Measurements from ENCODE around the gene STXBP5. TPM values are rescaled to one million over a fixed set of nuclear protein-coding genes. Genes with fewer than 3 reads are reported as not detected.

The STXBP5 gene
- total RNA-seq, 1 donor from 2014 or later: 36.5 TPM

DNA sequence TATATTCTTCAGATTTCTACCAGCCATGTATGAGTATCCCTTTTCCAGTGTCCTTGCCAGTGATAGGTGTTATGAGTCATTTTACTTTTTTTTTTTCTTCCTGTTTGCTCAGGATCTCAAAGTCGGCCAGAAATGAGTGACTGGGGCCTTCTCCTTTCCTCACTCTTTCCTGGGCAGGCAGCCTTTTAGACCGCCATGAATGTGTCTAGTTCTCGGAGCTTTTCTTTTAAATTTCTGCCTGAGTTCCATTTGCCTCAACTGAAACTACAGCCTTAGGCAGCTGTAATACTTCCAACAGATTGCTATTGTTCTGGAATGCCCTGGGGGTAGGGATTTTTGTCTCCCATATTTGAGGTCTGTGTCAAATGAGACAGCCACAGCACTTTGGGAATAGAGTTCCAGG, 83.7 kb downstream of the STXBP5 start:
- DNase-seq (ENCODE audit: low read depth): peak; percentile 57

DNA sequence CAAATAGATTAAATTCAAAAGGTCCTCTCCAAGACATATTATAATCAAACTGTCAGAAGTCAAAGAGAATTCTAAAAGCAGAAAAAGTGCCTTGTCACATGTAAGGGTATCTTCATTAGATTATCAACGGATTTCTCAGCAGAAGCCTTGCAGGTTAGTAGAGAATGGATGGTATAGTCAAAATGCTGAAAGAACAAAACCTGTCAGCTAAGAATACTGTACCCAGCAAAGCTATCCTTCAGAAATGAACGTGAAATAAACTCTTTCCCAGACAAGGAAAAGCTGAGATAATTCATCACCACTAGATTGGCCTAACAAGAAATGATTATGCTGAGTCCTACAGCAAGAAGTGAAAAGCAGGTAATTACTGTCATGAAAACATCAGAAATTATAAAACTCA, 92.9 kb downstream of the STXBP5 start:
- no peak for DNase-seq (ENCODE audit: low read depth)

DNA sequence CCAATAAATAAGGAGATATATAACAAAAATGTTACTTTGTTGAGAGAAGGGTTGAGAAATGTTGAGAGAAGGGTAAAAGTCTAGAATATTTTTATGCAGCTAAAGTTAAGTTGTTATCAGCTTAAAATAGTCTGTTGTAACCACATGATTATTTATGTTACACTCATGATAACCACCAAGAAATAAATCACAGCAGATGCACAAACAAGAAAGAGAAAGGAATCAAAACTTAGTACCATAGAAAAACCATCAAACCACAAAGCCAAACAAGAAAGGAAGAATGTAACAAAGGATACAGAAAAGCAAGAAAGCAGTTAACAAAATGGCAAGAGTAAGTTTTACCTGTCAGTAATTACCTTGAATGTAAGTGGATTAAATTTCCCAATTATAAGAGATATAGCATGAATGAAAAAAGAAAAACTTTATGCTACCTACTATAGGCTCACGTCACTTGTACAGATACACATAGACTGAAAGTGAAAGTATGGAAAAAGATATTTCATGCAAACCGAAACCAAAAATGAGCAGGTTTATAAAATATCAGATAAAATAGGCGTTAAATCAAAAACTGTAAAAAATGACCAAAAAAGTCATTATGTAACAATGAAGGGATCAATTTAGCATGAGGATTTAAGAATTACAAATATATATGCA, 93.6 kb downstream of the STXBP5 start:
- DNase-seq (ENCODE audit: low read depth): peak; percentile 27

DNA sequence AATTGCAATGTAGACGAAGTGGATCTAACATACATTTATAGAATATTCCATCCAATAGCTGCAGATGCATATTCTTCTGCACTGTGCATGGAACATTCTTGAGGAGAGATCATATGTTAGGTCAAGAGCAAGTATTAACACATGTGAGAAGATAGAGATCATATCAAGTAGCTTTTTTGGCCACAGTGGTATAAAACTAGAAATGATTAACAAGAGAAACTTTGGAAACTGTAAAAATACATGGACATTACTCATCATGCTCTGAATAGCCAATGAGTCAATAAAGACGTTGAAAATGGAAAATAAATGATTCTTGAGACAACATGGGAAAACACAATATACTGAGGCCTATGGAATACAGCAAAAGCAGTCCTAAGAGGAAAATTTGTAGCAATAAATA, 94.2 kb downstream of the STXBP5 start:
- DNase-seq (ENCODE audit: low read depth): no peak

DNA sequence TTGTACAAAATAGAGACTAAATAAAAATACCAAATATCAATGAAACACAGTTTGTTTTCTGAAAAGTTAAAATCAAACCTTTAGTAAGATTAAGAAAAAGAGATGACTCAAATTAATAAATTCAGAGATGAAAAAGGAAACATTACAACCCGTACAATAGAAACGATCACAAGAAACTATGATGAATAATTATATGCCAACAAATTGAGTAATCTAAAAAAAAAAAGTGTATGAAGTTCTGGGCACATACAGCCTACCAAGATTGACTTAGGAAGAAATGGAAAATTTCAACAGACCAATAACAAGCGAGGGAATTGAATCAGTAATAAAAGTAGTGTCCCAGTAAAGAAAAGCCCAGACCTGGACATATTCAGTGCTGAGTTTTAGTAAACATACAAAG, 94.8 kb downstream of the STXBP5 start:
- no peak for DNase-seq (ENCODE audit: low read depth)

DNA sequence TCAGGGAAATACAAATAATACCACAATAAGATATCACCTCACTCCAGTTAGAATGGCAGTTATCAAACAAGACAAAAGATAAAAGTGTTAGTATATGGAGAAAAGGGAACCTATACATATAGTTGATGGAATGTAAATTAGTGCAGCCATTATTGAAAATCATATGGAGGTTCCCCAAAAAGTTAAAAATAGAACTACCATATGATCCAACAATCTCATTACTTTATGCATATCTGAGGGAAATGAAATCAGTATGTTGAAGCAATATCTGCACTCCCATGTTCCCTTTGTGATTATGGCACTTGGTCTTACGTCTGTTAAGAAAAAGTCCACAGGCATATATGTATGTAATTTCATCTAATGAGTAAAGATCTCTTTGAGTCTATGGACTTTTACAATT, 96.9 kb downstream of the STXBP5 start:
- no peak for DNase-seq (ENCODE audit: low read depth)

DNA sequence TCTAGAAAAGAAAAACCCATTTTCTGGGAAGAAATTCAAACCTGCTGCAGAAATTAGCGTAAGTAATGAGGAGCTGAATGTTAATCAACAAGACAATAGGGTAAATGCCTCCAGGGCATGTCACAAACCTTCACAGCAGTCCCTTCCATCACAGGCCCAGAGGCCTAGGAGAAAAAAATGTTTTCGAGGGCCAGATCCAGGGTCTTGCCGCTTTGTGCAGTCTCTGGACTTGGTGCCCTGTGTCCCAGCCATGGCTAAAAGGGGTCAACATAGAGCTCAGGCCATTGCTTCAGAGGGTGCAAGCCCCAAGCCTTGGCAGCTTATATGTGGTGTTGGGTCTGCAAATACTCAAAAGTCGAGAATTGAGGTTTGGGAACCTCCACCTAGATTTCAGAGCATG, 99.8 kb downstream of the STXBP5 start:
- no peak for DNase-seq (ENCODE audit: low read depth)

DNA sequence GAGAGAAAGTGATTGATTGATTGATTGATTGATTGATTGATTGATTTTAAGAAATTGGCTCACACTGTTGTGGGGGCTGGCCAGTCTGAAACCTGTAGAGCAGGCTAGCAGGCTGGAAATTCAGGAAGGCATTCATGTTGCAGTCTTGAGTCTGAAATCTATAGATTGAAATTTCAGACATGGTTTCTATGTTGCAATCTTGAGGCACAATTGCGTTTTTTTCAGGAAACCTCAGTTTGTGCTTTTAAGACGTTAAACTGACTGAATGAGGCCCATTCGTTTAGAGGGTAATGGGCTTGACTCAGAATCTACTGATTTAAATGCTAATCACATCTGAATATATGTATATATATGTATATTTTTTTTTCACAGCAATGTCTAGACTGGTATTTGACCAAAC, 106.3 kb downstream of the STXBP5 start:
- DNase-seq (ENCODE audit: low read depth): no peak

DNA sequence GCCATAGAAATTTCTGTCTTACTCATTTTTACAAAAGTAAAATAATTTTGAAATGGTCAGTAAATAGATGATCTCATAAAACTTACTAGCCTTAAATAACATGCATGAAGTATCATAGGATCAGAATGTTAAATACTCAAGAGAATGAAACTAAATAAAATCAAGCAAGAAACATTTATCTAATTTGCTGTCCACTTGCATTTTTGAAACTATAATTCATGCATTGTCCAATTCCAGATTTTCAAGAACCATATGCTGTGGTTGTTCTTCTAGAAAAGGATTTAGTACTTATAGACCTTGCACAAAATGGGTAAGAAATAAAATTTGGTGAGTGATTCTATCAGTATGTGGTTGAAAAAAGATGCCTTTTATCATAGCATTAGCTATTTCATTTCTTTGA, 107.0 kb downstream of the STXBP5 start:
- DNase-seq (ENCODE audit: low read depth): no peak

DNA sequence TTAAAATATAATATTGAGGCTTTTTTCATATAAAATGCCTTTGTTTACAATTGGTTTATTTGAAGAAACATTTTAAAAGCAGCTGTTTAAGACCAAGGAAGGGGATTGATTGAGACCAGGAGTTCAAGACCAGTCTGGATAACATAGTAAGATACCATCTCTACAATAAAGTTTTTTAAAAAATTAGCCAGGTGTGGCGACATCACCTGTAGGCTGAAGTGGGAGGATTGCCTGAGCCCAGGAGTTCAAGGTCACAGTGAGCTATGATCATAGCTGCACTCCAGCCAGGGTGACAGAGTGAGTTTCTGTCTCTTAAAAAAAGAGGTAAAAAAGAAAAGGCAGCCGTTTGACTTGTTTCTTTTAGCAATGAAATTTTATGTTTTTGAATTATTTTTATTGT, 117.0 kb downstream of the STXBP5 start:
- DNase-seq (ENCODE audit: low read depth): no peak

DNA sequence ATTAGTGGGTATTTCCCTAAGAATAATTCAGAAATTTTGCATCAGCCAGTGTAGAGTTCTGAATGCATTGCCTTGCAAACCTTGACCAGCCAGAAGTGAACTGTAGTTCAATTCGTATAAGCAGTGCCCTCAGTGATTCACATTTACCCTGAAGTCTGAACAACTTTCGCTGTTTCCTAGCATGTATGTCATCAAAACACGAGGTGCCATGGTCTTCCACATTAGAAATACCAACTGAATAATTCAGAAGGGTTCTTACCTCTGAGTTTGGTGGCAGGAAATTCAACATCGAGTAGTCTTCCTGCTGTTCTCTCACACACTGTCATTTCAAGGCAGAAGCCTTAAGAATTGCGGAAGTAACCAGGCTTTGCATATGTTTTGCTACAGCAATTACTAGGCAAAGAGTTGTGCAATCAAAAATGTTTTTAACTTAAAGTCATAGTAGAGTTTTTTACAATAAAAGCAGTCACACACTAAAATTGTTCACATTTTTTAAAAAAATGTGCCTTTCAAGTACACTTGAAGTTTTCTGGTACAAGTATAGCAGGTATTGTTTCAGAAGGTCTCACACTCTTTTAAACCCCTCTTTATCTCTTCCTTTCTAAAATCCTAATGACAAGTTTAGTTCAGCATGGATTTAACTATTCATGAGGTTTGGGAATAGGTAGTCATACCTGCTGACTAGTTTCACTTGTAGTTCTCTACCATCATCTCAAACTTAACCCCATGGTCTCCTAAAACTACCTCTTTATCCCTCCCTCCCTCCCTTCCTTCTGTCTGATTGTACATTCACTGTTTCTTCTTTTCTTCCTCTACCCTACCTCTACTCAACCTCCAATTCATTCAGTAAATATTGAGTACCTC, 118.3 kb downstream of the STXBP5 start:
- DNase-seq (ENCODE audit: low read depth): no peak

DNA sequence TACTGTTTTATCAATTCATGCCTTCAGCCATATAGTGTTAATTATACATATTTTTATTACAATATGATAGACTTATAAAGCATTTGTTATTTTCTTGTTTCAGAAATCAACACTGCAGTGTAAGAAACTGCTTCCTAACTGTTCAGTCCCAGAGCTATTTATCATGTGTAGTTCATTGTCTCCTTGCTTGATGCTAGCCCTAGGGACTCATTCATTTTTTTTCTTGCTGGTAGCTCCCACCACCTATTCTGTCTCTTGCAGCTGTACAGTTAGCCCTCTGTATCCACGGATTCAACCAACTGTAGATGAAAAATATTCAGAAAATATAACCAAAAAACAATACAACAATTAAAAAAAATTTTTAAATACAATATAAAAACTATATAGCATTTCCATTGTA, 121.3 kb downstream of the STXBP5 start:
- no peak for DNase-seq (ENCODE audit: low read depth)

DNA sequence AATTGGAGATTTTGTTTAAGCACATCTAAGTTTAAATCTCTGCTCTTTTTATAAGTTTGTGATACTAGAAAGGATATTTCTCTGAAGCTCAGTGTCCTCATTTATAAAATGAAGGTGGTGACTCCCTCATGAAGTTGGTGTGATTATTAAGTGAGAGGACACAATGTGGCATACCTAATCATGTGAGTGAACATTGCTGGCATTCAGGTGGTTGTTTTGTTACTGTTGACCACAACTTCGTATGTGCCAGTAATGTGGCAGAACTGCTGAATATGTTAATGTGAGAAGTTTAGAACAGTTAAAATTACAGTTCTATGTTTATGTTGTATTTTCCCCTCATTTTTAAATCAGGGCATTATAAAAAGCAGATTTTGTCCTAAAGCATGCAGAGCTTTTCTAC, 127.2 kb downstream of the STXBP5 start:
- peak; percentile 42 for DNase-seq (ENCODE audit: low read depth)

DNA sequence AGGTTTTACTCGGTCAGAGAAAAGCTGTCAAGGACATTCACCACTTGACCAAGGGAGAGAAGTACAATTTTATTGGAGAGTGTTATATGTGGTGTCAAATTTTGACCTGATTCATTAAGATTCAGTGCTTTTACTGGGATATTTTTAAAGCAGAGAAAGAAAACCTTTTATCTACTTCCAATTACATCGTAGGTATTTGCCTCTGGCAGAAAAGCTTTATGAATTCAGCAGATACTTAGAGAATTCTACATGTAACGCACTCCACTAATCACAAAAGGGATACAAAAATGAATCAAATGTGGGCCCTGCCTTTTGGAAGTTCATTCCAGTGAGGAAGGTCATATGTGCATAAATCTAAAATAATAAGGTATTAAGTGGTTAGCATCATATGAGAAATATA, 133.7 kb downstream of the STXBP5 start:
- DNase-seq (ENCODE audit: low read depth): no peak

DNA sequence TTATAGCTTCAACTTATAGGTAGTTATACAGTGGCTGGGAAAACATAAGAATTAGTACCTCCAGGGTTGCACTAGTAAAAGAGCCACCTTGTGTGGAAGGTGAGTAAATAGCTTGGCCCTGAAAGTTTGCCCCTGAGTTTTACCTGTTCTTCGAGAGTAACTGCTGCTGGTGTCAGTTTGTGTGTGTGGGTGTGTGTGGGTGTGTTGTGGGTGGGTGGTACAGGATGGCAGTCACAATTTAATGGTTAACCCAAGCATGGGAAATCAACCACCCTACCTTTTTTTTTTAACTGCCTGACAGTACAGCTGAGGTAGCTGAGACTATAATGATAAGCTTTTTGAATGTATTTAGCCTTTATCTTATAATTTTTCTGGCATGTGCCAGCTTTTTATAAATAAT, 137.3 kb downstream of the STXBP5 start:
- DNase-seq (ENCODE audit: low read depth): no peak

DNA sequence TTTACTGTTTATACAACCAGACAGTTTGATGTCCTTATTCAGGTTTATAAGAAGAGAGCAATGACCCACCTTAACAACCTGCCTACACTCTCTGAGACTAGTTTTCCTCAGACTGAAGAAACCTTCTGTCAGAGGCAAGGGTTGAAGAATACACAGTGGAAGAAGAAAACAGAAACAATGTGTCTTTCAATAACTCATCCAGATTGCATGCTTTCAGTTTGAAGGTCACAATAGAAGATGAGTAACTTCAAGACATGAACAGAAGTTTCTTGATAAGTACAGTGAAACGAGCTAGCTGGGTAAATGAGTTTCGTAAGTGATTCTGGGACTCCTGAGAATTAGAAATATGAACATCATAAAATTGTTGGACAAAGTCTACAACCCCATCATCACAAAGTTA, 141.7 kb downstream of the STXBP5 start:
- no peak for DNase-seq (ENCODE audit: low read depth)

DNA sequence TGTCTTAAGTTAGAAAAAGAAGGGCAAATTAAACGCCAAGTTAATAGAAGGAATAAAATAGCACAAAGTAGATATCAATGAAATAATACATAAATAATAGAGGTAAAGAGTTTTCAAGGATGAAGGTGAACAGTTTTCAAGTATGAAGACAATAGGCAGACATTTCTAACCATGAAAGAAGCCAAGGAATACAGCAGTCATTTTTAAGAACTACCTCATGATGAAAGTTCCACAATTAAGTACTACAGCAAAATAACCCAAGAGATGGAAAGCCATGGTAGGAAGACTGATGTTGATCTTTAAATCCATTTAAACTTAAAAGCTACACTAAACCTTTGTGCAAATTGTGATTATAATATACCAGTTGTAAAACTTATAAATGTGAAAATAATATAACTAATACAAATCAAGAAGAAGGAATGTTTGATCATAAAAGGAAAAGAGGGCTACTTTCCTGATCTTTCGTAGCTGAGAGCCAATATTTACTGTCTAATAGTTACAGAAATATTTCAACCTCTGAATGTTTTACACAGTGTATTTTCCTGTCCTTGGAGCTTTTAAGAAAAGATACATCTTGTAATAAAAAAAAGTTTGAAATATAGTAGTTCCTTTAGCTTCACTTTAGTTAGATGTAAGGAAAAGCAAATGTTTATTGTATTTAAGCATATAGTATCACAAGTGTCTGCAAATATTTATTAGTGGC, 143.1 kb downstream of the STXBP5 start:
- DNase-seq (ENCODE audit: low read depth): no peak

DNA sequence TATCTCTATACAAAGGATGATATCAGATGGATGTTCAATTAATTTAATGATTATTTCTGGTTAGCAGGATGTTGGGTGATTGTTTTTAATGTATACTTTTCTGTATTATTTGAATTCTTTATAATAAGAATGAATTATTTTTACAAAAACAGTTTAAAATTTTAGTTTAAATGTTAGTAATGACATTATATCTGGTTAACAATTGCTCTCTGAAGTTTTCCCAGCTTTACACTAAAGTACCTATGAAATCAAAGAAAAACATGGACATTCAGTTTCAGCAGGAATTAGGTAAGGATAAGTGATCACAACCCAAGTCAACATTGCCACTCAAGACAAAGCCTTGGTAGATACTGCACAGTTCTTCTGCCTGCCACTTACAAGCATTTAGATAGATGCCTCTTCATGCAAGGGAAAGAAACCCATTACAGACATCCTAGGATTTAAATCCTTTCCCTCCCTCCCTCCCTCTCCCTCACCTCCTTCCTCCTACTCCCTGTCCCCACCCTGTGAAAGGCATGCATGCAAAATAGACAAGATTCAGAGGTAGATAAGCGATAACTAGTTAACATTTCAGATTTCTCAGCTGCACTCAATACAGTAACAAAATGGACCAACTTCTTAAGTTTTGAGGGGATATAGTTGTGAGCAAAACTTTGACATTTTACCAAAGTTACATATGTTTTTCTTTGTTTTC, 143.8 kb downstream of the STXBP5 start:
- no peak for DNase-seq (ENCODE audit: low read depth)

DNA sequence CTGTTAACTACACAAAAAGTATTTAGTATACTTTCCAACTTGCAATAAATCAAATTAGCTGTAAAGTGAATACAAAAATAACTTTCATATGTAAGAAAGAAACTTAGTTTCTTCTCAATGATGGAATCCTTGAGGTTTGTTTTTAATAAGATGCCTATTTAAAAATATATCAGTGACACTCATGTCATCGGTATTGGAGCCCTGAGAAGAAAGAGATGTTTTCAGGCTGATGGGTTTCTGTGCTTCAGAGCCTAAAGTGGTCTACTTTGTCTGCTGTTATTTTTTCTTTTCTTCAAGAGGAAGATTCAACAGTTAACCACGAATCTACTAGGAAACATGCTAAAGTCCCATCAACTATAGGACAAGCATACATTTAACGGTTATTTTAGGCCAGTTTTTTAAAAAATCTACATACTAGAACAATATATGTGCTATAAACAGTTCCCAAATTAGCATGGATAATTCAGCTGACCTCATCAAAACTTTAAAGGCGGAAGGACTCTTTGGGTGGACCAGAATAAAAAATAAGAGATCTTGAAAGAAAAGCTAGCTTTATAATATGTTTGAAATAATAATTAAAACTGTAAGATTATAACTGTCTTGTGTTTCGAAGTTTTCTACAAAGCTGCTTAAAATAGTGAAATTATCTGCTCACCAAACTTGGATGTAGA, 157.2 kb downstream of the STXBP5 start:
- no peak for DNase-seq (ENCODE audit: low read depth)

DNA sequence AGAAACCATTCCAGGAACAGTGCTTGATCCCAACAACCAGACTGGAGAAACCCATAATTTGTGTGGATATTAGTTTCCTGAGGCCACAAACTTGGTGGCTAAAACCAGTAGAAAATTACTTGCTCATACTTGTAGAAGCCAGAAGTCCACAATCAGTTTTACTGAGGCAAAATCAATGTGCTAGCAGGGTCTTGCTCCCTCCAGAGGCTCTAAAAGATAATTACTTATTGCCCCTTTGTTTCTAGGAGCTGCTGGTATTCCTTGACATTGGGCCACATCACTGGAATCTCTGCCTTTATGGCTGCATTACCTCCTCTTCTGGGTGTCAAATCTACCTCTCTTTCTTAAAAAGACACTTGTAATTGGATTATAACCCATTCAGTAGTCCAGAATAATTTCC, 162.1 kb downstream of the STXBP5 start:
- no peak for DNase-seq (ENCODE audit: low read depth)

DNA sequence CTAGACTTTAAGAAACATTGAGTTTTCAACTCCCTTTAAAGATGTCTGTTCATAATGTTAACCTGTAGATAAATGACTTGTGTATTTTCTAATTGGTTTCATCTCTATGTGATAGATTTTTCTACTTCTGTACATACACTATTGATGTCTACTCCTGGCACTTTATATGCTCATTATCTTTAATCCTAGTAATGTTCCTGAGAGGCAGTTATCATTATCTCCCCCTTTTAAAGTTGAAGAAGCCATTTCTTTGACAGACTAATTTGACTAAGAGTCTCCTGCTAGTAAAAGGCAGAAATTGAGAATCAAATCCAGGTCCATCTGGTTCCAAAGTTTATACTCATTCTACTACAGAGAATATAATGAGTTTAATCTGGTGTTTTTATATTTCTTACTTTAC, 167.1 kb downstream of the STXBP5 start:
- no peak for DNase-seq (ENCODE audit: low read depth)
